Trophoblast cell (in vitro differentiated cells and primary cell): ENCODE data around the gene AEBP2.
A peak's percentile ranks its signal among the peaks of the same experiment; 100 is the strongest.

Source experiments
- DNase-seq, 2 donors: peaks; one replicate each; pipeline ENCODE4 v3.0.0-alpha.2; 2016
- H2AFZ ChIP-seq: 2 replicates; pipeline ENCODE4 v1.6.1; 2013; ENCODE audit warnings: low read length, moderate library complexity, mild to moderate bottlenecking; ENCODE audit not compliant: insufficient read depth, poor library complexity
- H2AK5ac ChIP-seq: 2 replicates; pipeline ENCODE4 v1.6.1; 2013; ENCODE audit warnings: mild to moderate bottlenecking, low read length
- H2BK120ac ChIP-seq: 2 replicates; pipeline ENCODE4 v1.6.1; 2013; ENCODE audit warnings: low read length, mild to moderate bottlenecking, moderate library complexity; ENCODE audit not compliant: insufficient read depth, poor library complexity
- H2BK12ac ChIP-seq: 2 replicates; pipeline ENCODE4 v1.6.1; 2013; ENCODE audit warnings: mild to moderate bottlenecking, low read length, moderate library complexity
- H2BK5ac ChIP-seq: 2 replicates; pipeline ENCODE4 v1.6.1; 2013; ENCODE audit warnings: low read length, low read depth, moderate library complexity, mild to moderate bottlenecking; ENCODE audit not compliant: poor library complexity
- H3K14ac ChIP-seq: 2 replicates; pipeline ENCODE4 v1.6.1; 2013; ENCODE audit warnings: mild to moderate bottlenecking, low read length
- H3K18ac ChIP-seq: 2 replicates; pipeline ENCODE4 v1.6.1; 2013; ENCODE audit warnings: mild to moderate bottlenecking, low read length
- H3K23ac ChIP-seq: 2 replicates; pipeline ENCODE4 v1.6.1; 2013; ENCODE audit warnings: low read length
- H3K27ac ChIP-seq: 2 replicates; pipeline ENCODE4 v1.5.1; 2013; ENCODE audit warnings: low read depth, mild to moderate bottlenecking, inconsistent platforms, low read length, moderate library complexity
- H3K27me3 ChIP-seq: 2 replicates; pipeline ENCODE4 v1.6.1; 2013; ENCODE audit warnings: inconsistent platforms, mild to moderate bottlenecking, low read length, moderate library complexity; ENCODE audit not compliant: insufficient read depth
- H3K36me3 ChIP-seq, 2 experiments: 1 replicate in 1 of 2; 2 replicates in 1 of 2; pipeline ENCODE4 v1.6.1; 2013; ENCODE audit warnings: low read length in 2 of 2, mild to moderate bottlenecking in 2 of 2, moderate library complexity in 1 of 2; ENCODE audit not compliant: insufficient read depth in 2 of 2, control insufficient read depth in 1 of 2
- H3K4ac ChIP-seq: 2 replicates; pipeline ENCODE4 v1.6.1; 2013; ENCODE audit warnings: low read depth, mild to moderate bottlenecking, low read length, moderate library complexity
- H3K4me1 ChIP-seq, 2 experiments: 1 replicate in 1 of 2; 2 replicates in 1 of 2; pipeline ENCODE4 v1.6.1; 2013; ENCODE audit warnings: low read length in 2 of 2, mild to moderate bottlenecking in 2 of 2, moderate library complexity in 1 of 2; ENCODE audit not compliant: insufficient read depth in 2 of 2, control insufficient read depth in 1 of 2
- H3K4me2 ChIP-seq: 2 replicates; pipeline ENCODE4 v1.6.1; 2013; ENCODE audit warnings: inconsistent platforms, mild to moderate bottlenecking, low read length, moderate library complexity
- H3K4me3 ChIP-seq: 2 replicates; pipeline ENCODE4 v1.5.1; 2013; ENCODE audit warnings: mild to moderate bottlenecking, low read depth, low read length, inconsistent platforms
- H3K79me1 ChIP-seq: one replicate; pipeline ENCODE4 v1.6.1; 2013; ENCODE audit warnings: low read length
- H3K79me2 ChIP-seq: 2 replicates; pipeline ENCODE4 v1.6.1; 2013; ENCODE audit warnings: low read length, mild to moderate bottlenecking; ENCODE audit not compliant: control insufficient read depth, insufficient read depth, poor library complexity
- H3K9ac ChIP-seq: 2 replicates; pipeline ENCODE4 v1.6.1; 2013; ENCODE audit warnings: mild to moderate bottlenecking, low read length
- H3K9me3 ChIP-seq: 2 replicates; pipeline ENCODE4 v1.6.1; 2013; ENCODE audit warnings: low read depth, mild to moderate bottlenecking, control low read depth, inconsistent platforms, low read length; ENCODE audit not compliant: insufficient read depth
- H4K12ac ChIP-seq: 2 replicates; pipeline ENCODE4 v1.6.1; 2013; ENCODE audit warnings: low read depth, mild to moderate bottlenecking, low read length, moderate library complexity
- H4K8ac ChIP-seq: 2 replicates; pipeline ENCODE4 v1.6.1; 2013; ENCODE audit warnings: low read depth, mild to moderate bottlenecking, low read length, moderate library complexity
- H4K91ac ChIP-seq: one replicate; pipeline ENCODE4 v1.6.1; 2013; ENCODE audit warnings: low read depth, mild to moderate bottlenecking, low read length, moderate library complexity
- WGBS: extraction: QIAGEN DNeasy Blood & Tissue Kit; methylation state at CpG from one replicate; pipeline ENCODE4 v1.1.7; 2013; ENCODE audit warnings: missing lambda C conversion rate; ENCODE audit not compliant: insufficient read length, insufficient coverage; ENCODE audit errors: extremely low coverage; 5-methylcytosine and 5-hydroxymethylcytosine counted together

Gene AEBP2

GRCh38 chr12:19544353-19544752, 105.1 kb downstream of the AEBP2 start:
- Histone ChIP-seq H4K91ac (no peak overlapping the region), H2AFZ (no peak overlapping the region), H4K12ac (no peak overlapping the region), H3K14ac (no peak overlapping the region), H3K4me2 (no peak overlapping the region), H3K23ac (no peak overlapping the region), H3K79me2 (no peaks in the 10 kb centered on the region), H3K18ac (no peak overlapping the region), H2AK5ac (no peak overlapping the region), H3K4me1 (peaks cover 0 to 3% of the 10 kb centered on the region in 2 experiments), H2BK12ac (no peak overlapping the region), H3K9me3 (no peaks in the 10 kb centered on the region), H2BK120ac (no peak overlapping the region), H3K27ac (no peak overlapping the region), H3K9ac (no peak overlapping the region), H3K27me3 (no peaks in the 10 kb centered on the region), H3K36me3 (peaks cover 0 to 2% of the 10 kb centered on the region in 2 experiments), H3K4ac (no peak overlapping the region), H2BK5ac (no peak overlapping the region), H3K79me1 (no peaks in the 10 kb centered on the region), H3K4me3 (no peak overlapping the region), H4K8ac (no peak overlapping the region)
- DNase-seq, result no peak

DNA sequence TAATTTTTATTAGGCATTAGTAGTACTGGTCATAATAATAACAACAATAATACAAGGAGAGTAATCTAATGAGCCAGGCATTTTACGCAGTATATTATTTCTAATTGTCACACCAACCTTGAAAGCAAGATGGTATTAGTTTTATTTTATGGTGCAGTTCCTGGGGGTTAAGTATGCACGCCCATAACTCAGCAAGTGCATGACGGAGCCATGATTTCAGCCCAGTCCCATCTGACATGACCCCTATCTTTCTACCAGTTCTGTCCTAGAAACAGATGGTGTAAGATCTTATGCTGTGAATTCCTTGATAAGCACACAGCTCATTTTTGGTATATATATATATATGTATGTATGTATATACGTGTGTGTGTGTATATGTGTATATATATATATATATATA, 106.0 kb downstream of the AEBP2 start:
- no peak overlapping the region for H3K18ac ChIP-seq
- no peak overlapping the region for H3K14ac ChIP-seq
- H3K4me3 ChIP-seq, result no peak overlapping the region
- H4K8ac ChIP-seq, result no peak overlapping the region
- H3K27ac ChIP-seq, result no peak overlapping the region
- DNase-seq, result no peak
- H2BK120ac ChIP-seq, result no peak overlapping the region
- no peak overlapping the region for H2BK12ac ChIP-seq
- no peaks in the 10 kb centered on the region for H3K9me3 ChIP-seq
- peaks cover 0 to 2% of the 10 kb centered on the region in 2 experiments for H3K36me3 ChIP-seq
- H3K79me2 ChIP-seq, result no peaks in the 10 kb centered on the region
- no peak overlapping the region for H3K23ac ChIP-seq
- WGBS, result no CpG with 5 or more reads among the region's 4 CpGs
- no peak overlapping the region for H3K4ac ChIP-seq
- H3K4me1 ChIP-seq, result peaks cover 0 to 3% of the 10 kb centered on the region in 2 experiments
- no peaks in the 10 kb centered on the region for H3K27me3 ChIP-seq
- no peak overlapping the region for H3K4me2 ChIP-seq
- no peak overlapping the region for H2AK5ac ChIP-seq
- no peak overlapping the region for H4K12ac ChIP-seq
- H2BK5ac ChIP-seq, result no peak overlapping the region
- no peak overlapping the region for H3K9ac ChIP-seq
- H3K79me1 ChIP-seq, result no peaks in the 10 kb centered on the region
- H2AFZ ChIP-seq, result no peak overlapping the region
- H4K91ac ChIP-seq, result no peak overlapping the region

DNA sequence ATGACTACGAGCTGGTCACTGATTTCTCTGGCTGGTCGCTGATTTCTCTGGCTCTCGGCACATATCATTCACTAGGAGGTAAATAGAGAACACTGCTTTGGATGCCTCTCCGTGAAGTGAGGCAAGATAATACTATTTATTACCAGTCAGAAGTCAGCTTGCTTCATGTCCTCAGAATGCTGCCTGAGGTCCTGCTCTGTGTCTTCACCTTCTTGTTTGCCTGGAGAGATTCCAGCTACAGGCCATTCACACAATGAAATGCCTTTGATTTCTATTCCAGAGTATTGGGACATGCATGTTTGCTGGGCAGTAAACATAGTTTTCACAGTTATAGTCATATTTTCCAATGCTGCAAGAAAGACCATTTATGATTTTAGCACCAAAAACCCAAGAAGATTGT, 106.7 kb downstream of the AEBP2 start:
- no peak overlapping the region for H3K4me3 ChIP-seq
- H2BK120ac ChIP-seq, result no peak overlapping the region
- peaks cover 0 to 3% of the 10 kb centered on the region in 2 experiments for H3K4me1 ChIP-seq
- H2BK5ac ChIP-seq, result no peak overlapping the region
- H3K9ac ChIP-seq, result no peak overlapping the region
- H3K9me3 ChIP-seq, result no peaks in the 10 kb centered on the region
- peaks cover 0 to 2% of the 10 kb centered on the region in 2 experiments for H3K36me3 ChIP-seq
- WGBS, result no CpG with 5 or more reads among the region's 4 CpGs
- no peak overlapping the region for H3K23ac ChIP-seq
- no peak overlapping the region for H3K27ac ChIP-seq
- H3K18ac ChIP-seq, result no peak overlapping the region
- H4K12ac ChIP-seq, result no peak overlapping the region
- H2AK5ac ChIP-seq, result no peak overlapping the region
- no peaks in the 10 kb centered on the region for H3K79me2 ChIP-seq
- H3K27me3 ChIP-seq, result no peaks in the 10 kb centered on the region
- H3K4ac ChIP-seq, result no peak overlapping the region
- no peak overlapping the region for H2BK12ac ChIP-seq
- H3K14ac ChIP-seq, result no peak overlapping the region
- no peaks in the 10 kb centered on the region for H3K79me1 ChIP-seq
- H2AFZ ChIP-seq, result no peak overlapping the region
- DNase-seq, result peak in 1 of 2 donors; percentile 58
- no peak overlapping the region for H4K8ac ChIP-seq
- no peak overlapping the region for H3K4me2 ChIP-seq
- no peak overlapping the region for H4K91ac ChIP-seq

- H2BK12ac ChIP-seq, result no peak overlapping the region
- no peak overlapping the region for H2AK5ac ChIP-seq
- H3K36me3 ChIP-seq, result peaks cover 0 to 2% of the 10 kb centered on the region in 2 experiments
- H3K27ac ChIP-seq, result no peak overlapping the region
- no peak overlapping the region for H4K8ac ChIP-seq
- H3K9me3 ChIP-seq, result no peaks in the 10 kb centered on the region
- no peak overlapping the region for H3K4me3 ChIP-seq
- H3K27me3 ChIP-seq, result no peaks in the 10 kb centered on the region
- H3K18ac ChIP-seq, result no peak overlapping the region
- no peak overlapping the region for H3K4me2 ChIP-seq
- whole genome bisulfite sequencing, result no CpG with 5 or more reads among the region's 7 CpGs
- H3K79me1 ChIP-seq, result no peaks in the 10 kb centered on the region
- no peak overlapping the region for H2BK5ac ChIP-seq
- no peak for DNase-seq
- H2AFZ ChIP-seq, result no peak overlapping the region
- H3K4me1 ChIP-seq, result peaks cover 0 to 3% of the 10 kb centered on the region in 2 experiments
- no peak overlapping the region for H4K91ac ChIP-seq
- H4K12ac ChIP-seq, result no peak overlapping the region
- H2BK120ac ChIP-seq, result no peak overlapping the region
- H3K9ac ChIP-seq, result no peak overlapping the region
- H3K4ac ChIP-seq, result no peak overlapping the region
- H3K79me2 ChIP-seq, result no peaks in the 10 kb centered on the region
- no peak overlapping the region for H3K23ac ChIP-seq
- no peak overlapping the region for H3K14ac ChIP-seq
Measured at GRCh38 chr12:19546611-19547162, 107.4 kb downstream of the AEBP2 start.
